Activated T-cell treated with anti-CD3 and anti-CD28 coated beads, Interleukin-2, amount 50 U/mL, for 1 hour (primary cell): ENCODE data around the gene TRIM62.

Experiments used
- DNase-seq: peaks from one replicate; pipeline ENCODE4 v3.0.0-alpha.2; 2020

TRIM62 gene

GRCh38 chr1:33180226-33180910 lies 1.5 kb downstream of the TRIM62 start:
- no peak for DNase-seq

GRCh38 chr1:33178836-33179439 lies 2.9 kb downstream of the TRIM62 start:
- DNase-seq = no peak

GRCh38 chr1:33177996-33178540 lies 3.8 kb downstream of the TRIM62 start:
- no peak for DNase-seq

GRCh38 chr1:33176887-33177286 lies 5.0 kb downstream of the TRIM62 start:
- no peak for DNase-seq

- DNase-seq = no peak
Observed at GRCh38 chr1:33176362-33176850, 5.4 kb downstream of the TRIM62 start.

GRCh38 chr1:33175865-33176264 lies 6.0 kb downstream of the TRIM62 start:
- no peak for DNase-seq

- no peak for DNase-seq
Observed at GRCh38 chr1:33173091-33173490, 8.8 kb downstream of the TRIM62 start.

- DNase-seq = no peak
Observed at GRCh38 chr1:33171977-33172813, 9.6 kb downstream of the TRIM62 start.

- no peak for DNase-seq
Observed at GRCh38 chr1:33170351-33171274, 11.2 kb downstream of the TRIM62 start.

GRCh38 chr1:33169290-33170055 lies 12.4 kb downstream of the TRIM62 start:
- no peak for DNase-seq

- DNase-seq = no peak
Observed at GRCh38 chr1:33168556-33169289, 13.1 kb downstream of the TRIM62 start.

- DNase-seq = no peak
Observed at GRCh38 chr1:33167650-33168447, 14.0 kb downstream of the TRIM62 start.

- DNase-seq = no peak
Observed at GRCh38 chr1:33165809-33166208, 16.0 kb downstream of the TRIM62 start.

GRCh38 chr1:33165209-33165608 lies 16.6 kb downstream of the TRIM62 start:
- DNase-seq = no peak

GRCh38 chr1:33163621-33164519 lies 18.0 kb downstream of the TRIM62 start:
- no peak for DNase-seq

GRCh38 chr1:33162141-33162540 lies 19.7 kb downstream of the TRIM62 start:
- no peak for DNase-seq

- no peak for DNase-seq
Observed at GRCh38 chr1:33161061-33161681, 20.7 kb downstream of the TRIM62 start.

- DNase-seq = no peak
Observed at GRCh38 chr1:33159577-33159976, 22.3 kb downstream of the TRIM62 start.
